Stomach (tissue), 9 donors: ENCODE results near the gene KCNK13. TPM values are rescaled to one million over a fixed set of nuclear protein-coding genes. Genes with fewer than 3 reads are reported as not detected.

Source experiments
- DNase-seq, 2 donors: peaks; one replicate each; pipeline versions ENCODE4 v3.0.0 to v3.0.0-alpha.2; 2013 to 2019
- H3K27ac ChIP-seq, 5 donors: fragments of 200-600 bp in 4 of 5; sonication (generic) in 4 of 5; one replicate each; pipeline ENCODE4 v1.5.1; 2013 to 2019; ENCODE audit warnings: mild to moderate bottlenecking in 1 of 5, moderate library complexity in 1 of 5
- H3K27me3 ChIP-seq, 3 donors: fragments of 200-600 bp; sonication (generic); one replicate each; pipeline ENCODE4 v1.5.1; 2017 to 2019; ENCODE audit warnings: mixed run types in 1 of 3
- H3K36me3 ChIP-seq, 4 donors: fragments of 200-600 bp; sonication (generic); 1 replicate in 3 of 4; 2 replicates in 1 of 4; pipeline ENCODE4 v1.5.1; 2016 to 2019
- H3K4me1 ChIP-seq, 4 donors: fragments of 200-600 bp; sonication (generic); one replicate each; pipeline ENCODE4 v1.5.1; 2016 to 2019
- H3K4me3 ChIP-seq, 4 donors: fragments of 200-600 bp; sonication (generic) in 3 of 4; one replicate each; pipeline ENCODE4 v1.5.1; 2016 to 2019; ENCODE audit warnings: mild to moderate bottlenecking in 1 of 4
- H3K9me3 ChIP-seq, 4 donors: fragments of 200-600 bp; sonication (generic); one replicate each; pipeline ENCODE4 v1.5.1; 2016 to 2019
- CTCF ChIP-seq, 7 experiments: fragments of 450-650 bp in 4 of 7; fragments of 200-600 bp in 3 of 7; sonication (generic) in 3 of 7; IDR thresholded peaks; one replicate each; pipeline ENCODE4 v1.5.1; 2016 to 2019; ENCODE audit warnings: antibody characterized with exemption in 7 of 7, control low read depth in 2 of 7, mild to moderate bottlenecking in 1 of 7
- EP300 ChIP-seq: sonication (generic); formaldehyde crosslinking; IDR thresholded peaks from one replicate; pipeline ENCODE4 v1.6.1; 2017; ENCODE audit warnings: antibody characterized with exemption
- POLR2A ChIP-seq, 4 donors: fragments of 450-650 bp; IDR thresholded peaks; one replicate each; pipeline ENCODE4 v1.6.1; 2016; ENCODE audit warnings: antibody characterized with exemption in 4 of 4, control low read depth in 2 of 4, mild to moderate bottlenecking in 1 of 4, moderate library complexity in 1 of 4
- POLR2AphosphoS5 ChIP-seq, 3 donors: sonication (generic); formaldehyde crosslinking; IDR thresholded peaks; one replicate each; pipeline ENCODE4 v1.6.1; 2016; ENCODE audit warnings: antibody characterized with exemption in 3 of 3
- WGBS, 5 donors: extraction: QIAGEN DNeasy Blood & Tissue Kit in 3 of 5; methylation state at CpG; one replicate each; pipeline versions ENCODE4 v1.1.5 to v1.1.7; 2013 to 2018; 5-methylcytosine and 5-hydroxymethylcytosine counted together
- intact Hi-C: fragments of 100-400 bp; cut with DNase I; formaldehyde crosslinking; loops from one replicate; pipeline ENCODE4 v1.15.1; 2023; ENCODE audit warnings: low total_unique reads
- polyA plus RNA-seq, 3 donors: library from polyadenylated mRNA; stranded (reverse); fragments of 200-250 nt; gene quantifications; one replicate each; pipeline ENCODE4 v1.2.3, GENCODE V29; 2013
- total RNA-seq, 5 donors: library from RNA; depleted of rRNA; stranded (reverse); fragments of >200 nt; gene quantifications; one replicate each; pipeline versions ENCODE4 v1.1.0 to v1.2.3, GENCODE V29; 2014 to 2016
- donor health status: healthy with polysubstance abuse.
- donor health status: Bipolar disorder and iron deficiency.
- donor health status: healthy.

KCNK13 gene
- total and polyA plus RNA-seq, 8 donors = 0.08 to 2.5 (median 0.37) TPM; not detected in 4

DNA sequence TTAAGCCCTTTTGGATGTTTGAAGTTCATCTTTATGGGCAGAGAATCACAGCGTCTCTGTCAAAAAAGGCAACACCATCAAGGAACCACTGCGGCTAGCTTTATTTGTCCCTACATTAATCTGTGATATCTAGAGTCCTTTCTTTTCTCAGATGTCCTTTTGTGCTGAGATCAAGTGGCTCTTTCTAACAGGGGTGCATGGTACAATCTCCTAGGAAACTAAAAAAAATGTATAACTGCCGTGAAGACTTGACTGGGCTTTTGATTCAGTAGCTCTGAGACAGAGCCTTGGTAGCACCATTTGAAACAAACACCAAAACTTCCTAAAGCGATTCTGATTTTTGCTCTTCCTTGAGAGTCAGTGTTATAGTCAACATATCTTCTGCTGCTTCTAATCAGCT, 33.3 kb downstream of the KCNK13 start:
- DNase-seq = no peak
- Histone ChIP-seq H3K9me3 (no peaks in the 10 kb centered on the region), H3K27ac (no peak overlapping the region), H3K4me1 (peaks cover 0 to 5% (median 2%) of the 10 kb centered on the region in 4 donors), H3K27me3 (no peaks in the 10 kb centered on the region), H3K36me3 (no peaks in the 10 kb centered on the region), H3K4me3 (no peak overlapping the region)
- 70 to 83% (median 78%) methylated on average over 4 of the region's 4 CpGs for WGBS, 5 donors
- TF ChIP-seq POLR2AphosphoS5 (IDR thresholded peaks at IDR 0.05) = no peak
- TF ChIP-seq EP300 = no peak
- no peak for TF ChIP-seq POLR2A (IDR thresholded peaks at IDR 0.05)
- TF ChIP-seq CTCF (IDR thresholded peaks at IDR 0.05) = no peak
- intact Hi-C loops = no loop called here

- H3K27me3 ChIP-seq = no peaks in the 10 kb centered on the region
- no peak overlapping the region for H3K27ac ChIP-seq
- intact Hi-C loops = no loop called here
- H3K36me3 ChIP-seq = no peaks in the 10 kb centered on the region
- H3K4me3 ChIP-seq = no peak overlapping the region
- WGBS, 5 donors = 63 to 97% (median 83%) methylated on average over 1 of the region's 1 CpG
- no peak for TF ChIP-seq EP300
- no peak for TF ChIP-seq CTCF (IDR thresholded peaks at IDR 0.05)
- TF ChIP-seq POLR2A (IDR thresholded peaks at IDR 0.05) = no peak
- TF ChIP-seq POLR2AphosphoS5 (IDR thresholded peaks at IDR 0.05) = no peak
- H3K4me1 ChIP-seq = peaks cover 0 to under 1% (median 0%) of the 10 kb centered on the region in 4 donors
- no peaks in the 10 kb centered on the region for H3K9me3 ChIP-seq
- no peak for DNase-seq
Observed at GRCh38 chr14:90096566-90096965, 34.8 kb downstream of the KCNK13 start.

DNA sequence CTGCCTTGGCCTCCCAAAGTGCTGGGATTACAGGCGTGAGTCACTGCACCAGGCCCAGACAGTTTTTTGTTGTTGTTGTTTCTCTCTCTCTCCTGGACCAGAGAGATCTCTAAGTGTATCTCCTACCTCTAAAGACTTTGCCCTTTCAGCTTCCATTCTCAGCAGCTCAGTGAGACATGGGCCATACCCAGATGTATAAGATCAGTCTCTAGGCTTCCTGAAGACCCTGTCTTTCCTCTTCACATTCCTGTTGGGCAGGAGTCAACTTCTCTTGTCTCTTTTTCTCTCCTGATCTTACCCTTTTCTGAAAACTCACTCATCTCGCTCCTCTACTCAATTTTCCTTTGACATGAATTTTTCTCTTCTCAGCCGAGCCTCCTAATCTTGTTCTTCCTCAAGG, 42.0 kb downstream of the KCNK13 start:
- Histone ChIP-seq H3K4me3 (no peak overlapping the region), H3K9me3 (no peaks in the 10 kb centered on the region), H3K36me3 (no peaks in the 10 kb centered on the region), H3K27me3 (no peaks in the 10 kb centered on the region), H3K4me1 (no peaks in the 10 kb centered on the region), H3K27ac (no peak overlapping the region)
- intact Hi-C loops = no loop called here
- TF ChIP-seq EP300 = no peak
- no peak for TF ChIP-seq CTCF (IDR thresholded peaks at IDR 0.05)
- TF ChIP-seq POLR2A (IDR thresholded peaks at IDR 0.05) = no peak
- TF ChIP-seq POLR2AphosphoS5 (IDR thresholded peaks at IDR 0.05) = no peak
- DNase-seq = no peak
- WGBS, 5 donors = 60 to 86% (median 74%) methylated on average over 3 of the region's 3 CpGs

- peak in 1 of 2 donors; percentile 16 for DNase-seq
- intact Hi-C loops = no loop called here
Observed at GRCh38 chr14:90105756-90106155, 44.0 kb downstream of the KCNK13 start.

More at GRCh38 chr14:90105756-90106155, 44.0 kb downstream of the KCNK13 start:
- WGBS, 5 donors = 54 to 78% (median 68%) methylated on average over 4 of the region's 4 CpGs
- Histone ChIP-seq H3K4me3 (no peak overlapping the region), H3K36me3 (no peaks in the 10 kb centered on the region), H3K9me3 (no peaks in the 10 kb centered on the region), H3K4me1 (no peaks in the 10 kb centered on the region), H3K27me3 (peaks cover 0 to 8% (median 5%) of the 10 kb centered on the region in 3 donors), H3K27ac (no peak overlapping the region)
- TF ChIP-seq CTCF (IDR thresholded peaks at IDR 0.05) (no peak), POLR2A (IDR thresholded peaks at IDR 0.05) (no peak), EP300 (no peak), POLR2AphosphoS5 (IDR thresholded peaks at IDR 0.05) (no peak)
